Astrocyte of the spinal cord (primary cell): ENCODE results near the gene SNTB2.

Experiments
- DNase-seq: peaks from one replicate; pipeline ENCODE4 v3.0.0; 2011; ENCODE audit warnings: low read depth, low spot score
- H3K4me3 ChIP-seq: 2 replicates; pipeline ENCODE4 v1.5.1; 2011; ENCODE audit warnings: low read depth, mild to moderate bottlenecking, low read length, moderate library complexity
- in situ Hi-C: cut with HindIII; loops from 2 replicates; pipeline ENCODE4 v1.10.0; 2017; ENCODE audit warnings: low sequenced_read_pairs
- TF ChIP-seq, protein P1 (sequence below): IDR thresholded peaks from 2 replicates; pipeline ENCODE4 v1.5.1; 2012; ENCODE audit warnings: low read depth, mild to moderate bottlenecking, low read length, inconsistent platforms

The SNTB2 gene

DNA sequence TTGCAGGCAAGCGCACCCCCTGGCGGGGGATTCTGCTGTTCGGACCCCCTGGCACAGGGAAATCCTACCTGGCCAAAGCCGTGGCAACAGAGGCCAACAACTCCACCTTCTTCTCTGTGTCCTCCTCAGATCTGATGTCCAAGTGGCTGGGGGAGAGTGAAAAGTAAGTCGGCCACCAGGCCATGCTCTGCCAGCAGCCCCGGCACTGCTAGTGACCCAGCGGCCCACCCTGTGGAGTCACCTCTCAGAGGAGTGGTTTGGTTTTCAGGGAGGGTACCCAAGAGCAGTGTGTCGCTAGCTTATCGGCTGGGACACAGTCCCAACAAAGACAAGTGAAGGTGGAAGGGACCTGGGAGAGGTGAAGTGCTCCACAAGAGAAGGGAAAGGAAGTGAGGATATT is 132.4 kb downstream of the SNTB2 start:
- in situ Hi-C loops = no loop called here
- DNase-seq = no peak
- TF ChIP-seq, protein P1, sequence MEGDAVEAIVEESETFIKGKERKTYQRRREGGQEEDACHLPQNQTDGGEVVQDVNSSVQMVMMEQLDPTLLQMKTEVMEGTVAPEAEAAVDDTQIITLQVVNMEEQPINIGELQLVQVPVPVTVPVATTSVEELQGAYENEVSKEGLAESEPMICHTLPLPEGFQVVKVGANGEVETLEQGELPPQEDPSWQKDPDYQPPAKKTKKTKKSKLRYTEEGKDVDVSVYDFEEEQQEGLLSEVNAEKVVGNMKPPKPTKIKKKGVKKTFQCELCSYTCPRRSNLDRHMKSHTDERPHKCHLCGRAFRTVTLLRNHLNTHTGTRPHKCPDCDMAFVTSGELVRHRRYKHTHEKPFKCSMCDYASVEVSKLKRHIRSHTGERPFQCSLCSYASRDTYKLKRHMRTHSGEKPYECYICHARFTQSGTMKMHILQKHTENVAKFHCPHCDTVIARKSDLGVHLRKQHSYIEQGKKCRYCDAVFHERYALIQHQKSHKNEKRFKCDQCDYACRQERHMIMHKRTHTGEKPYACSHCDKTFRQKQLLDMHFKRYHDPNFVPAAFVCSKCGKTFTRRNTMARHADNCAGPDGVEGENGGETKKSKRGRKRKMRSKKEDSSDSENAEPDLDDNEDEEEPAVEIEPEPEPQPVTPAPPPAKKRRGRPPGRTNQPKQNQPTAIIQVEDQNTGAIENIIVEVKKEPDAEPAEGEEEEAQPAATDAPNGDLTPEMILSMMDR = no peak
- H3K4me3 ChIP-seq = no peak overlapping the region

DNA sequence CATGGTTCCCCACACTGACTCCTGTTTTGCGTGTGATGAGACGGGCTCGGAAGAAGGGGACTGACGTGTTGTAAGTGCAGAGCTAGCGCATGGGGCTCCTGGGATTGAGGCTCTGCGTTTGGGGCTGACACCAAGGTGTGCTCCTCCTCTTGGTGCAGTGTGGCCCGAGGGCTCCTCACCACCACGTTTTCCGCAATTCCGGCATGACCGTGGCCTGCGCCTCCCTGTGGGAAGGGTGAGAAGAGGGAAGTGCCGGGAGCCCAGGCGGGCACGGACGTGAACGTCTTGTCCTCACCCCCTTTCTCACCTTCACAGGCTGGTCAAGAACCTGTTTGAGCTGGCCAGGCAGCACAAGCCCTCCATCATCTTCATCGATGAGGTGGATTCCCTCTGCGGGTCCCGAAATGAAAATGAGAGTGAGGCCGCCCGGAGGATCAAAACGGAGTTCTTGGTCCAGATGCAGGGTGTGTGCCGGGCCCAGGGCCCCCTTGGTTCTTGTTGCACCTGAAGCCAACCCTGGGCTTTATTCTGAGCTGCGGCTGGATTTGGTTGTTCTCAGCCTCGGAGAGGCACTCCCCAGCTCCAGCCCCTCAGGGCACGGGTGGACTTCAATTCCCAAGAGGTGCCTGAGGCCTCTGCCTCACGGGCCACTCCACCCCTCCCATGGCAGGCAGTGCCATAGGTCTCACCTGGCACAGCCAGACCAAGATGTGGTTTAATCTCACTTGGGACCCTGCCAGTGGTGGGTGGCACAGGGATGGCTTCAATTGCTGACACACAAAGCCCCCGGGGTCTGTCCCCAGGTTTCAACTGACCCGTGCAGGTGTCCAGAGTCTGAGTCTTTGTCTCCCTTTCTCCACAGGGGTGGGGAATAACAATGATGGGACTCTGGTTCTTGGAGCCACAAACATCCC is 133.1 kb downstream of the SNTB2 start:
- TF ChIP-seq, protein P1 = no peak
- H3K4me3 ChIP-seq = no peak overlapping the region
- no peak for DNase-seq
- in situ Hi-C loops = no loop called here

DNA sequence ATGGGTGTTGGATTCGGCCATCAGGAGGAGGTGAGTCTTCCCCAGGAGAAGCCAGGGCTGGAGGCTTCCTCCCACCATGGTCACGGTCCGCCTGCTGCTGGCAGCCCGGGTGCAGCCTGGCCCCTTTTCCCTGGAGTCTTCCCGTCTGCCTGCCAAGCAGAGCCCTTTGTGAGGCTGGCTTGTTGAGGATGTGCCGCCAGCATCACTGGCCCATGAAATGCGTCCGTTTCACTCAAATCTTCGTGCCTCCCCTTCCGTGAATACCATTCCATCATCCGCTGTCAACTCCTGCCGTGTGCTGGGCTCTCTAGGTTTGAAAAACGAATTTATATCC is 133.7 kb downstream of the SNTB2 start:
- H3K4me3 ChIP-seq = no peak overlapping the region
- in situ Hi-C loops = no loop called here
- no peak for DNase-seq
- TF ChIP-seq, protein P1 = no peak

DNA sequence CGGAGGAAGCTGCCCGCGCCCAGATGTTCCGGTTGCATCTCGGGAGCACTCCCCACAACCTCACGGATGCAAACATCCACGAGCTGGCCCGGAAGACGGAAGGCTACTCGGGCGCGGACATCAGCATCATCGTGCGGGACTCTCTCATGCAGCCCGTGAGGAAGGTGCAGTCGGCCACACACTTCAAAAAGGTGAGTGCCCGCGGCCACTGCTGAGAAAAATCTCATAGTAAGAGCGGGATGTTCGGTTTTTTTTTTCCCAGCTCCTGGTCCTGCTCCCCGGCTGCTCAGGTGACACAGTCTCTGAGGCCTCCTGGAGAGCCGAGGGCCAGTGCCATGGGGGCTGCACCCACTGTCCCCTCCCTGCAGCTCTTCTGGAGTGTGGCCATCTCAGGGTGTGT is 134.1 kb downstream of the SNTB2 start:
- no peak for DNase-seq

DNA sequence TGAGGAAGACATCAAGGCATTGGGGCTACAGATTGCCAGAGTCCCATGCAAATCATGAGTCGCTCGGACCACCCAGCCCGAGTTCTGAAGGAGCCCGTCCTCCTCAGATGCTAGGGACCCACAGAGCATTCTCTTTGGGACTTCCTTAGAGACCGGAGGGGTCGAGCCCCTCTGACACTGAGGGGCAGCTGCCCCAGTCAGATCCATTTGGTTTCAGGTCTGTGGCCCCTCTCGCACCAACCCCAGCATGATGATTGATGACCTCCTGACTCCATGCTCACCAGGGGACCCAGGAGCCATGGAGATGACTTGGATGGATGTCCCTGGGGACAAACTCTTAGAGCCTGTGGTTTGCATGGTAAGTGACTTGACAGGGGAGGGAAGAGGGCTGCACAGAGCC is 135.4 kb downstream of the SNTB2 start:
- TF ChIP-seq, protein P1 = no peak
- DNase-seq = no peak
- no peak overlapping the region for H3K4me3 ChIP-seq
- in situ Hi-C loops = no loop called here

More for the DNA sequence above, 134.1 kb downstream of the SNTB2 start:
- in situ Hi-C loops = no loop called here
- H3K4me3 ChIP-seq = no peak overlapping the region
- TF ChIP-seq, protein P1 = no peak

DNA sequence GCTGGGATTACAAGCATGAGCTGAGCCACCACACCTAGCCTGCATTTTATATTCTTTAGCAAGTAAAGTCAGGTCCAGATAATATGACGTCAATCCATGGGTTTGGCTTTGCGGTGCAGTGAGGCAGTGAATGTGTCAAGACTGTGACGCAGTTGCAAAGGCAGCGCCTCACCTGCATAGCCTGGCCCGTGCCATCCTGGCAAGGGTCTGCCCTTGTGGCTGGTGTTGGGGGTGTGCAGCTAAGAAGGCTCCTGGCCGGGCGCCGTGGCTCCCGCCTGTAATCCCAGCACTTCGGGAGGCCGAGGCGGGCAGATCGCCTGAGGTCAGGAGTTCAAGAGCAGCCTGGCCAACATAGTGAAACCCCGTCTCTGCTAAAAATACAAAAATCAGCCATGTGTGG is 136.5 kb downstream of the SNTB2 start:
- in situ Hi-C loops = no loop called here
- no peak overlapping the region for H3K4me3 ChIP-seq
- no peak for DNase-seq
- TF ChIP-seq, protein P1 = no peak
